ENCODE results near the gene TBX5. TPM values are rescaled to one million over a fixed set of nuclear protein-coding genes. Genes with fewer than 3 reads are reported as not detected.

Gene TBX5
- total RNA-seq, 1 donor from 2014 or later, result not detected

DNA sequence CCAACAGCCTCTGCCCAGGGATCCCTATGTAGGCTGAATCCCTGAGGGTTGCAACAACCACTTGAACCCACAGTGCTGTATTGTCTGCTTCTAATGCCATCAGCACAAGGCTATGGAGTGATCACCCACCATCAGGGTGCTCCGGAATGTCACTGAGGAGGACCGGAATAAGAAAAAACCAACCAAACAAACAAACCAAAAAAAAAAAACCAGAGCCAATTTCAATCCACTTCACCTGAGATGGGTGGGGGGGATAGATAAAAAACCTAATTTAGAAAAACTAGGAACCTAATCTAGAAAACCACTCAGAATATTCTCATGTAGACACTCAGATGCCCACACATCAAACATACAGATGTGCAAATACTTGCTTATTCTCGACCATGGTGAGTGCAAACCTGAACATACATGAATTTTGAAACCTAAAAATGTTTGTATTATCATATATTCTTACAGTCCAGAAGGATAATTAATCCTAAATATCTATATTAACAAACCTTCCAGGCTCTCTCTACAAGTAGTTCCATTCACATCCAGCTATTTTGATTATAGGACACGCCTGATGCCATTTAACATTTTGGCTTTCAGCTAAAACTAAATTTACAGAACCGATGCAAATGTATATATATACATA, 3.7 kb downstream of the TBX5 start:
- no peak for DNase-seq
- Mint-ChIP-seq H3K9me3 (ENCODE audit: unreplicated experiment) (peaks cover 25% of the 10 kb centered on the region), H3K27me3 (ENCODE audit: unreplicated experiment) (peaks cover 72% of the 10 kb centered on the region), H3K27ac (ENCODE audit: unreplicated experiment) (no peak overlapping the region), H3K4me1 (ENCODE audit: low read depth, unreplicated experiment) (peaks cover 12% of the 10 kb centered on the region), H3K4me3 (ENCODE audit: unreplicated experiment) (no peak overlapping the region), H3K36me3 (ENCODE audit: unreplicated experiment) (no peaks in the 10 kb centered on the region)
- TF ChIP-seq CTCF (IDR thresholded peaks at IDR 0.05; ENCODE audit: partially characterized antibody, unreplicated experiment), result no peak

GRCh38 chr12:114401328-114402083, 4.4 kb downstream of the TBX5 start:
- Mint-ChIP-seq H3K27ac (ENCODE audit: unreplicated experiment) (no peak overlapping the region), H3K27me3 (ENCODE audit: unreplicated experiment) (peaks cover 70% of the 10 kb centered on the region), H3K9me3 (ENCODE audit: unreplicated experiment) (peaks cover 19% of the 10 kb centered on the region), H3K4me3 (ENCODE audit: unreplicated experiment) (no peak overlapping the region), H3K36me3 (ENCODE audit: unreplicated experiment) (no peaks in the 10 kb centered on the region), H3K4me1 (ENCODE audit: low read depth, unreplicated experiment) (peaks cover 12% of the 10 kb centered on the region)
- TF ChIP-seq CTCF (IDR thresholded peaks at IDR 0.05; ENCODE audit: partially characterized antibody, unreplicated experiment), result no peak
- DNase-seq, result no peak

DNA sequence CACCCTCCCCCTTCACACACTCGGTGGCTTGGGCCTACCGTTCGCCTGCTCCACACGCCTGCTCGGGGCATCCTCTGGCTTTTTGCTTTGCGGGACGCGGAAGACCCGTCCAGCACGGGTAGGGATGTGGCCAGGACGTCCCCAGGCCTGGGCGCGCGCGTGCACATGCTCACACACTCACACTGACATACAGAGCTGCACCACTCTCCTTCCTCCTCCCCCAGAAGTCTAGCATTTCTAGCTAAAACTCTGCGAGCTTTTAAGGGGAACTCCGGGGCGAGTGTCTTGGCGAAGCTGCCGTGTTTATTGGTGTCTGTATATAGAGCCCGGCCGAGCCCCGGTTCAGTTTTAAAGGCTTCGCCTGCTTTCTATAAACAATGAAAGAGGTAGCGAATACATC, 5.0 kb downstream of the TBX5 start:
- Mint-ChIP-seq H3K27me3 (ENCODE audit: unreplicated experiment) (peaks cover 66% of the 10 kb centered on the region), H3K4me3 (ENCODE audit: unreplicated experiment) (no peak overlapping the region), H3K36me3 (ENCODE audit: unreplicated experiment) (no peaks in the 10 kb centered on the region), H3K4me1 (ENCODE audit: low read depth, unreplicated experiment) (peaks cover 10% of the 10 kb centered on the region), H3K9me3 (ENCODE audit: unreplicated experiment) (peaks cover 18% of the 10 kb centered on the region), H3K27ac (ENCODE audit: unreplicated experiment) (no peak overlapping the region)
- DNase-seq, result no peak
- no peak for TF ChIP-seq CTCF (IDR thresholded peaks at IDR 0.05; ENCODE audit: partially characterized antibody, unreplicated experiment)

DNA sequence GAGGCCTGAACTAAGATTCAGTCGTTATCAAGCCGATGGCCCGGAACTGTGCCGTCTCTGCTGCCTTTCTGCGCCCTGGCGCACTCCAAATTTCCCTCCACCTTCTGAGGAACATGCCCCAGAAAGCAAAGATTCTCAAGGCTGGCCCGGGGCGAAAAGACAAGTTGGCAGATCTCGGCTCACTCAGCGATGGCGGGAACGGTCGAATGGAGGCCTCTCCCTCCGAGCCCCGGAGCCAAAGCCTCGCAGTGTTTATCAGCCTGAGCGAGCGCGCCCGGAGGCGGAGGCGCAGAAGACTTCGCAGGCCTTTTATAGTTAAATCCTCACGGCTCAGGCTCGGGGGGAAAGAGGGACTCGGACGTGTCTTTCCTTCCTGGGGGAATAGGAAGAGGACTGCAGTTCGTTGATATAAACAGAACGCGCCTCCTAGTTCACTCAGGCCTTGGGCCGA, 5.6 kb downstream of the TBX5 start:
- H3K4me1 Mint-ChIP-seq (ENCODE audit: low read depth, unreplicated experiment), result peaks cover 11% of the 10 kb centered on the region
- no peaks in the 10 kb centered on the region for H3K36me3 Mint-ChIP-seq (ENCODE audit: unreplicated experiment)
- peak; percentile 46 for DNase-seq
- H3K4me3 Mint-ChIP-seq (ENCODE audit: unreplicated experiment), result peak overlapping the region; percentile 30
- H3K27ac Mint-ChIP-seq (ENCODE audit: unreplicated experiment), result no peak overlapping the region
- TF ChIP-seq CTCF (IDR thresholded peaks at IDR 0.05; ENCODE audit: partially characterized antibody, unreplicated experiment), result no peak
- peaks cover 67% of the 10 kb centered on the region for H3K27me3 Mint-ChIP-seq (ENCODE audit: unreplicated experiment)
- peaks cover 18% of the 10 kb centered on the region for H3K9me3 Mint-ChIP-seq (ENCODE audit: unreplicated experiment)

- Mint-ChIP-seq H3K4me3 (ENCODE audit: unreplicated experiment) (no peak overlapping the region), H3K4me1 (ENCODE audit: low read depth, unreplicated experiment) (peaks cover 11% of the 10 kb centered on the region), H3K27me3 (ENCODE audit: unreplicated experiment) (peaks cover 68% of the 10 kb centered on the region), H3K9me3 (ENCODE audit: unreplicated experiment) (peaks cover 21% of the 10 kb centered on the region), H3K36me3 (ENCODE audit: unreplicated experiment) (no peaks in the 10 kb centered on the region), H3K27ac (ENCODE audit: unreplicated experiment) (no peak overlapping the region)
- TF ChIP-seq CTCF (IDR thresholded peaks at IDR 0.05; ENCODE audit: partially characterized antibody, unreplicated experiment), result no peak
- peak; percentile 85 for DNase-seq
Measured at GRCh38 chr12:114399664-114400211, 6.2 kb downstream of the TBX5 start.

Measured in glutamatergic neuron (in vitro differentiated cells).